Osteocyte (in vitro differentiated cells): ENCODE measurements around the gene C1QTNF4. TPM values are rescaled to one million over a fixed set of nuclear protein-coding genes. Genes with fewer than 3 reads are reported as not detected.

Source experiments
- DNase-seq: peaks from one replicate; pipeline ENCODE4 v3.0.0; 2021; ENCODE audit warnings: mixed read lengths; ENCODE audit not compliant: unreplicated experiment; ENCODE audit errors: extremely low spot score
- H3K27ac Mint-ChIP-seq: one replicate; pipeline ENCODE4 v1.8.0; 2021; ENCODE audit warnings: mild to moderate bottlenecking, mixed read lengths; ENCODE audit not compliant: unreplicated experiment
- H3K27me3 Mint-ChIP-seq: one replicate; pipeline ENCODE4 v1.8.0; 2021; ENCODE audit warnings: mixed read lengths; ENCODE audit not compliant: unreplicated experiment
- H3K36me3 Mint-ChIP-seq: one replicate; pipeline ENCODE4 v1.8.0; 2021; ENCODE audit warnings: mixed read lengths; ENCODE audit not compliant: unreplicated experiment
- H3K4me1 Mint-ChIP-seq: one replicate; pipeline ENCODE4 v1.8.0; 2021; ENCODE audit warnings: mixed read lengths; ENCODE audit not compliant: unreplicated experiment
- H3K4me3 Mint-ChIP-seq: one replicate; pipeline ENCODE4 v1.8.0; 2021; ENCODE audit warnings: mild to moderate bottlenecking, moderate library complexity, mixed read lengths; ENCODE audit not compliant: unreplicated experiment
- H3K9me3 Mint-ChIP-seq: one replicate; pipeline ENCODE4 v1.8.0; 2021; ENCODE audit warnings: mixed read lengths; ENCODE audit not compliant: unreplicated experiment
- CTCF ChIP-seq: fragments of 200-600 bp; sonication (generic); IDR thresholded peaks from 2 replicates; pipeline ENCODE4 v1.5.0; 2021; ENCODE audit warnings: antibody characterized with exemption, mild to moderate bottlenecking, moderate library complexity
- total RNA-seq: library from RNA; stranded (reverse); gene quantifications from 2 replicates; pipeline ENCODE4 v1.2.1, GENCODE V29; 2021

C1QTNF4 gene
- total RNA-seq, 1 donor from 2014 or later, result 0.51 TPM

GRCh38 chr11:47631473-47631872 lies 37.3 kb upstream of the C1QTNF4 start:
- TF ChIP-seq CTCF, result no peak
- peaks cover 53% of the 10 kb centered on the region for H3K36me3 Mint-ChIP-seq
- H3K4me1 Mint-ChIP-seq, result peaks cover 1% of the 10 kb centered on the region
- no peak for DNase-seq
- H3K9me3 Mint-ChIP-seq, result no peaks in the 10 kb centered on the region
- no peak overlapping the region for H3K27ac Mint-ChIP-seq
- no peak overlapping the region for H3K4me3 Mint-ChIP-seq
- H3K27me3 Mint-ChIP-seq, result no peaks in the 10 kb centered on the region

DNA sequence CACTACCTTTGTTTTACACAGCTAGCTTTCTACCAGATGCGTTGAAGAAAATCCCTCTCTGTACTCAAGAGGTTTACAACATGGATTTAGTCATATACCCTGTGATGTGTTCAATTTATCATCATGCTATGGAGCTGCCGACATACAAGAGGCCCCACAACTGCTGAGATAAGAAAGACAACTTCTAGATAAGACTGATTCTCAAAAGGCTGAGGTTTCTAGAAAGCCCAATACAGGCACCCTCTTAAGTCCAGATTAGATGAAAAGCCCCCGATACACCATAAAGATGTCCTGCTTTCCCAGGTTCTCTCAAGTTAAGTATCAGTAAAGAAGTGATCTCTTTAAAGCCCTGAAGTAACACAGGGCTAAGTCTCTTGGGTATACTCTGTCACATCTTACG lies 33.8 kb upstream of the C1QTNF4 start:
- Mint-ChIP-seq H3K4me1 (peaks cover 1% of the 10 kb centered on the region), H3K9me3 (no peaks in the 10 kb centered on the region), H3K27me3 (no peaks in the 10 kb centered on the region), H3K36me3 (peaks cover 44% of the 10 kb centered on the region), H3K4me3 (no peak overlapping the region), H3K27ac (no peak overlapping the region)
- TF ChIP-seq CTCF, result no peak
- no peak for DNase-seq

DNA sequence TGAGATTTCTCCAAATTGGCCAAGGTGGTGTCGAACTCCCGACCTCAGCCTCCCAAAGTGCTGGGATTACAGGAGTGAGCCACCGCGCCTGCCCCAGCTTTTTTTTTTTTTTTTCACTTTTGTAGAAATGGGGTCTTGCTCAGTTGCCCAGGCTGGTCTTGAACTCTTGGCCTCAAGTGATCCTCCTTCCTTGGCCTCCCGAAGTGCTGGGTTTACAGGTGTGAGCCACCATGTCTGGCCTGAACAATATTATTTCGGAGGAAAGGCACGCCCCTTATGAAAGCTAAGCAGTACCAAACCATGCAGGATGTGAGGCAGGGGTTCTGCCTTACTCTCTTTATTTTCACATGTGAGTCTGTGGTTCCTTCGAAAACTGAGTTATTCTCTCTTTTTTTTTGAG lies 32.0 kb upstream of the C1QTNF4 start:
- no peak overlapping the region for H3K27ac Mint-ChIP-seq
- peaks cover 33% of the 10 kb centered on the region for H3K36me3 Mint-ChIP-seq

DNA sequence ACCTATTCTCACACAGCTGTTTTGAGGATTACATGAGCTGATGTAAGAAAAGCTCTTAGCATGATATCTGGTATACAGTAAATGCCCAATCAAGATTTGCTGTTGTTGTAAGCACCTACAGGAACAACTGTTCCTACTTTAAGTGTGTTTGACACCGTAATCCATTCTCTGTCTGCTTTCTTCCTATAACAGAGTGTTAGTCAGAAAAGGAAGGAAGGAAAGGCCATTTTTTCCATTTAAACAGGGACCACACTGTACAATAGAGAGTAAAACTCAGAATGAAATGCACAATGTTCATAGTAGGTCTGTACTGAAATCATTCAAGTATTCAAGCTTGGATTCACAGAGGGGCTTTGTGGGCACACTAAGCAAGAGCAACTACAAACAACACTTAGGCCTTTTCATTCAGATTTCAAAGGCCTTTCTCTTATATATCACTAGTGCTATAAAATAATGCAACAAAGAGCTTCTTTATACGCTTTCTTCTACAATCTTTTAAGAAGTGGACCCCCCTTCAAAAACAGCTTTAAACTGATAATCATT lies 26.7 kb upstream of the C1QTNF4 start:
- peaks cover 8% of the 10 kb centered on the region for H3K36me3 Mint-ChIP-seq
- TF ChIP-seq CTCF, result no peak
- H3K4me1 Mint-ChIP-seq, result peaks cover 5% of the 10 kb centered on the region
- no peak overlapping the region for H3K4me3 Mint-ChIP-seq
- H3K27me3 Mint-ChIP-seq, result no peaks in the 10 kb centered on the region
- no peak for DNase-seq
- no peaks in the 10 kb centered on the region for H3K9me3 Mint-ChIP-seq
- H3K27ac Mint-ChIP-seq, result no peak overlapping the region

More for the DNA sequence above, 32.0 kb upstream of the C1QTNF4 start:
- DNase-seq, result no peak
- no peaks in the 10 kb centered on the region for H3K27me3 Mint-ChIP-seq
- no peaks in the 10 kb centered on the region for H3K9me3 Mint-ChIP-seq
- no peaks in the 10 kb centered on the region for H3K4me1 Mint-ChIP-seq
- TF ChIP-seq CTCF, result no peak
- H3K4me3 Mint-ChIP-seq, result no peak overlapping the region

- H3K4me3 Mint-ChIP-seq, result no peak overlapping the region
- no peaks in the 10 kb centered on the region for H3K9me3 Mint-ChIP-seq
- no peak for TF ChIP-seq CTCF
- H3K27me3 Mint-ChIP-seq, result no peaks in the 10 kb centered on the region
- no peak for DNase-seq
- peaks cover 5% of the 10 kb centered on the region for H3K4me1 Mint-ChIP-seq
- H3K27ac Mint-ChIP-seq, result no peak overlapping the region
- H3K36me3 Mint-ChIP-seq, result peaks cover 4% of the 10 kb centered on the region
Measured at GRCh38 chr11:47617417-47617809, 23.2 kb upstream of the C1QTNF4 start.
